ENCODE measurements around the gene CLEC1A.
"Not testable (repeated sequence)": the region's sequence is repeated elsewhere in the genome, so short reads cannot be mapped to it uniquely, and the experiment has no call there.

Gene CLEC1A

DNA sequence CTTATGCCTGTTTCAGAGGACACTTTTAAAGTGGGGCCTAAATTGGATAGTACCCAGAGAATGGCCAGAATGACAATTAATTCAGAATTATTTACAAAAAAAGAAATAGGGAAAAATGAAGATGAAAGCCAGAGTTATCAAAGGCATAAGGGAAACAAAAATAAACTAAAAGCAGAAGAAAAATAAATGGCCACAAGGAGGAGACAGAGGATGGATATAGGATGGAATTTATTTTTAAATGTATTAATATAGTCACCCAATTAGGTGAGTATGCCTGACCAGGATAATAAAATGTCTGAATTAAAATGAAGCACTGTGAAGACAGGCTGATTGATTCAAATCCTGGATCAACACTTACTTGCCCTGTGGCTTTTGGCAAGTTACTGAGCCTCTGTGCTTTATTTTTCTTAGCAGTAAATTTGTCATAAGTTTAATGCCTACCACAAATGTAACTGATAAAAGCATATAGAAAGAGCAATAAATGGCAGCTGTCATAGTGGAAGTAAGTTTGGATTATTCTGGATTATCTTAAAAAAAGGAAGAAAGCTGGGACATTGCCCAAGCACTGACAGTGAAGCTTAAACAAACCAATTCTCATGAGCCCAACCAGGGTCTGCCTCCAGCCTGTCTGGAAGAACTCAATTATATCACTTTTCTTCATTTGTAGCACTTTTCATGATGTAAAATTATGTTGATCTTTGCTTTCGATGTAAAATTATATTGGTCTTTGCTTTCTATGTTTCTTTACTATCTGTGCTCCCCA, 64.8 kb downstream of the CLEC1A start:
- DNase-seq: no peak

DNA sequence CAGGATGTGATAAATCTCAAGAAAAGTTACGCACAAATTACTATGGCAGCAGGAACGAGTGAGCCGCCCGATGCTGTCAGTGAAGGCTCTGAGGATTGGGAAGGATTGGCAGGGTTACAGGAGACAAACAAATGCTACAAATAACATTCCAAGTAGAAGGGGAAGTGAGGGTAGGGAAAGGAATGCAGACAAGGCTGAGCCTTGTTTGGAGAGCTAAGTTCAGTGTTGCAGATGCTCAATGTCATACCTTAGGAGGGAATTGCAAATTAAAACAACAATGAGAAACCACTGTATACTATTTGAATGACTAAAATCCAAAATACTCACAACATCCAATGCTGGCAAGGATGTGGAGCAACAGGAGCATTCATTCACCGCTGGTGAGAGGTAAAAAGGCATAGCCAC, 67.0 kb downstream of the CLEC1A start:
- DNase-seq: no peak

DNA sequence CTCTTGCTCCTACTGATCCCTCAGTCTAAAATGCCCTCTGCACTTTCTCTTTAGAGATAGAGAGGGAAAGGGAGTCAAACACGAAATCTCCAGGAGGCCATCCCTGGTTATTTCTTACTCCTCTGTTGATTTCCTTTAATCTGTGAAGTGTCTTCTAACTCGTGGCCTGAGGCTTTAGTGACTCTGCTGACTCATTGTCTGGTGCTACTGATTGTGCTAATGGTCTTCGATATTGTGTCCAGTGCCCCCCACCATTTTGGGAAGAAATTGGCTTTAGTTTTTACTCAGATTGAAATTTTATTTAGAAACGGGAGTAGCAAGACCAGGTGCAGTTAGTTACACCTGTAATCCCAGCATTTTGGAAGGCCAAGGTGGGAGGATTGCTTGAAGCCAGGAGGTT, 67.5 kb downstream of the CLEC1A start:
- no peak for DNase-seq

DNA sequence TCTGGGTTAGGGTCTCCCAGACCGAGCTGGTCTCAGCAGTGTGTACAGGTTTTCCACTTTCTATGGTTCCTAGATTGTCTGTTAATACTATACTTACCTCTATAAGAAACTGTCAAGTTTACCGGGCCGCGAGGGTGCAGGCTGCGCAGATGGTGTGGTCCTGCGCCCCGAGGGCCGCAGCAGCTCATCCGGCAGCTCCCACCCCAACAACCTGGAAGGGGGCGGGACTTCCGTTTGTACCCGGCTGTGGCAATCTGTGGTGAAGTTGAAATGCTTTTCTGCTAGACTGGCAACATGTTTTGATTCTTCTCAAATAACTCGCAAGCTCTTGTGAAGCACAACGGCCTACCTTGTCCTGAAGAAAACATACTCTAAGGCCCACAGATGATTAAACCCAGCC, 68.3 kb downstream of the CLEC1A start, which contains the start of gene CLEC9A:
Gene CLEC9A, plus strand, starts transcription at position 237 of the 400 bp plus-strand sequence. CDS start 22,006 bp downstream, outside the sequence.
- no peak for DNase-seq

DNA sequence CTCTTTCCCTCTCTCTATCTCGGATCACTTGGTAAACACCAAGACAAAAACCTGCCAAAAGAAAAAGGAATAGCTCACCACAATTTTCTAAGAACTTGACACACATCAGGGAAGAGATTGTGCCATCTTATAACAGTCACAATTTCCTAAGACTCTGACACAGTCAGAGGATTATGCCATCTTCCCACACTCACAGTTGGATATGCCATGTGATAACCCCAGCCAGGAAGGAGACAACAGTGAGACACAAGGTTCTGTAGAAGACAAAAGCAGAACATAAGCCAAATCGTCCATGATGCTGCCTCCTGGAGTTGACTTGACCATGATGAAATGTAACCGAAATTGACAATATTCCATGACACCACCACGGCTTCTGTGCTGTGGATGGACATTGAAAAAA, 71.1 kb downstream of the CLEC1A start:
- DNase-seq: no peak

DNA sequence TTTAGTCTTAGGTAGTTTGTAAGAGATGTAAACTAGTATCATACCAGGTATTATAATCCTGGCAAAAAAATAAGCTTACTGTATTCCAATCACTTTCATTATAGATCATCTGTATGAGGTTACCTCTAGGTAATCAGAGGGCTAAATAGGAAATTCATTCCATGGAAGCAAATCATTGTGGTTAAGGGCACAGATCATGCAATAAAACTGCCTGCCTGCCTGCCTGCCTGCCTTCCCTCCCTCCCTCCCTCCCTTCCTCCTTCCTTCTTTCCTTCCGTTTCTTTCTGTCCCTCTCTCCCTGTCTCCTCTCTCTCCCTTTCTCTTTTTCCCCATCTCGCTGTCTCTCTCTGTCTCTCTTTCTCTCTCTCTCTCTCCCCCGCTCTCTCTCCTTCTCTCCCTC, 71.5 kb downstream of the CLEC1A start:
- no peak for DNase-seq

DNA sequence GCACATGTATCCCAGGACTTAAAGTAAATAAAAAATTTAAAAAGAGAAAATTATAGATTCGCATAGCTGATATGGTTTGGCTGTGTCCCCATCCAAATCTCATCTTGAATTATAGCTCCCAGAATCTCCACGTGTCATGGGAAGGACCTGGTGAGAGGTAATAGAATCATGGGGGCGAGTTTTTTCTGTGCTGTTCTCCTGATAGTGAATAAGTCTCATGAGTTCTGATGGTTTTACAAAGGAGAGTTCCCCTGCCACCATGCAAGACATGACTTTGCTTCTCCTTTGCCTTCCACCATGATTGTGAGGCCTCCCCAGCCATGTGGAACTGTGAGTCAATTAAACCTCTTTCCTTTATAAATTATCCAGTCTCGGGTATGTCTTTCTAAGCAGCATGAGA, 72.1 kb downstream of the CLEC1A start:
- DNase-seq: not testable (repeated sequence)

DNA sequence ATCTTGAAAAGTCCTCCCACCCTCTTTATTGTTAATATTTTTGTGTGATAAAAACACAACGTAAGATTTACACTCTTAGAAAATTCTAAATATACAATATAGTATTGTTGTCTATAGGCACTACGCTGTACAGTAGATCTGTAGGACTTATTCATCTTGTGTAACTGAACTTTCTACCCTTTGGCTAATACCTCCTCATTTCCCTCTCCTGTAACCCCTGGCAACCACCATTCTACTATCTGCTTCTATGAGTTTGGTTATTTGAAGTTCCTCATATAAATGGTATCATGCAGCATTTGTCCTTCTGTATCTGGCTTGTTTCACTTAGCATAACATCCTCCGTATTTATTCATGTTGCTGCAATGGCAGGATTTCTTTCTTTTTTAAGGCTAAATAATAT, 73.5 kb downstream of the CLEC1A start:
- DNase-seq: no peak

DNA sequence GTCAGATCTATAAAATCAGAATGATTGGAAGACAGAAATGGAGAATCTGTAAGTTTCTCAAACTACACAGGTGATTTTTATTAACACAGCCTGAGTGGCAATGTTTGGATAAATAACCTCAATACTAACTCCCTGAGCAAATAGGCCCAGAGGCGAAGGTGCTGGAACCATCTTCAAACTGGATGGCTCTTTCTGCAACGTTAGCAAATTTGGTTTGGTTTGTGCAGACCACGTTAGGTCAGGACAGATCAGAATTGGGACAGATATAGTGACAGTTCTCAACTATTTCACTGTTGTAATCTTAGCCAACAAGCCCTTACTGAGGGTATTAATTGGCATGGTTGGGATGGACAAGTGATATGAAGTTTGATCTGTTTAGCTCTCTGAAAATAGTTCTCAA, 77.4 kb downstream of the CLEC1A start:
- DNase-seq: no peak
